Fibroblast of skin of left quadriceps (primary cell): ENCODE data around the gene SUMO2.
"Not testable (repeated sequence)": the region's sequence is repeated elsewhere in the genome, so short reads cannot be mapped to it uniquely, and the experiment has no call there.

Source experiments
- DNase-seq, 2 experiments: peaks; one replicate each; pipeline ENCODE4 v3.0.0-alpha.2; 2013; ENCODE audit warnings: low read depth in 2 of 2

SUMO2 gene

DNA sequence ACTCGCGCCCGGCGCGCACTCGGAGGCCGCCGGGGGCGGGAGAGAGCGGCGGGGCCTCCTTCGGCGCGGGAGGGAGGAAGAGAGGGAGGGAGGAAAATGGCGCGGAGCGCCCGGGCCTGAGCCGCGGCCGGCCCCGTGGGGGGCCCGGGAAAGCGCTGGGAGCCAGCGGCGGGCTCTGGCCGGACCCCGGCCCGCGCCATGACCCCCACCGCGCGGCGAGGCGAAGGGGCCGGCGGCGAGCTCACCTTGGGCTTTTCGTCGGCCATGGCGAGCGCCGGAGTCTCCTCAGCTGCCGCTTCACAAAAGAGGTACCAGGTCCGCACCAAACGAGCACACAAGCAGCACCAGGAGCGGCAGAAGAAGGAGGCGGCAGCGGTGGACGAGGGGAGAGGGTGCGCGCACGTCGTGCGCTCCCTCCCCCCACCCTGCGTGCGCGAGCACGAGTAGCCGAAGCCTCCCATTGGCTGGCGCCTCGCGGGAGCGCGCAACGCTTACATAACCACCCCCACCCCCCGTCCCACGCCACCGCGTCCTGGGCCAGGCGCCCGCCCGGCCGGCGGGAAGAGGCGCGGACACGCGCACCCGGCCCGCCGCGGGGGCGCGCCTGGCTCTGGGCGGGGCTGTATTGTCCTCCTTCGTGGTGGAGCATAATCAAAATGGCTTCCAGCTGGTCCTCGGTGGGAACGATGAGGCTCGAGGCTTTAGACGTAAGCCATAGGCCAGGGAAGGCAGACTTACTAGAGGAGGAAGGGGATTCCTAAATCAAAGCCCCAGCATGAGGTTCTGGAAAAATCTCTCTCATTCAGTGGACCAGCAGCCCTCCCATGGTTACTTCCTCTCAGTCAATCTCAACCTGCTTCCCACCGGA lies at the start of gene SUMO2:
Gene SUMO2 (minus strand): TSS at position 391 of the 868 bp plus-strand sequence. CDS start 125 bp downstream, at position 266.
- peak; percentile 91 to 92 for DNase-seq

DNA sequence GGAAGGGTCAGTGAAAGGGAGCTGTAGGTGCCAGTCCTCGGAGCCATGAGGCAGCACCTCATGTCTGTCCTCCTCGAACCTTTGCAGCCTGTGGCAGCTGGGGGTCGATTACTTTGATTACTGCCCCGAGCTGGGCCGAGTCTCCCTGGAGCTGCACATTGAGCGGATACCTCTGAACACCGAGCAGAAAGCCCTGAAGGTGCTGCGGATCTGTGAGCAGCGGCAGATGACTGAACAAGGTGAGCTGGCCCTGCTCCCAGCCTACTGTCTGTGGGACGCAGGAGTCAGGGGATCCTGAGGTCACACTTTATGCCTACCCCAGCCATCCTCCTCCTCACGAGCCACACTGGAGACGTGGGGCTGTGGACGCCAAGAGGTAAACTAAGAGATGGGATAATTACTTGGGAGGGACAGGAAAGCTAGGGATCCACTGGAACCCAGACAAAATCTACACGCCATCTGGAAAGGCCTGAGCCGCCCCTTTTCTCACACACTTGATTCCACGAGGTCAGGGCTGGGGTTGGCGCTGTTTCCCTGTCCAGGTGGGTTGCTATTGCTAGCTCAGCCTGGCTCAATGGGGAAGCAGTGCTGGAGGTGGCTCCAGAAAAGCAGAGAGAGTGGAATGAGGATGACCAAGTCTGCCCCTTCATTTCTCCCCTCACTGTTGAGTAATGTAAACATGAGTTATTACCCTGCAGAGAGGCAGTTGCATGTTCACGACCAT lies 49.1 kb upstream of the SUMO2 start:
- no peak for DNase-seq

GRCh38 chr17:75231071-75231470 lies 48.3 kb upstream of the SUMO2 start:
- DNase-seq: no peak

DNA sequence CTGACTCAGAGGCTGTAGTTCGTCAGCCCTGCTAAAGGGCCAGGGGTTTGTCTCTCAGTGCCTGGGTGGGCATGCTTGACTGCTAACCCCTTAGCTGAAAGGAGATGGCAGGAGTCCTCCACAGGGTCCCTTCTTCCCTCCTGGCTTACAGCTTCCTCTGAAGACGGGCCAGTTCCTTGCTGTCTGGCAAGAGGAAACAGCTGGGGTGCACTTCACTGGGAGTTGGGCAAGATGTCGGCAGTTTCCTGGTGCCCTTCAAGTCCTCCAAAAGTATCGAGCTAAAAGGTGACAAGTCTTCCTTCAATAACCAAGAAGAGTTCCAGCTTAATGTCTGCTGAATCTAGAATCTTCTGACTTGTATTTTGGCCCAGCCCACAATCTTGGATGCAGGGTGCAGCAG lies 46.1 kb upstream of the SUMO2 start:
- DNase-seq: no peak

- no peak for DNase-seq
These were observed 45.5 kb upstream of the SUMO2 start for GRCh38 chr17:75228305-75228704.

GRCh38 chr17:75227729-75228128 lies 45.0 kb upstream of the SUMO2 start:
- no peak for DNase-seq

GRCh38 chr17:75225016-75225415 lies 42.3 kb upstream of the SUMO2 start:
- no peak for DNase-seq

DNA sequence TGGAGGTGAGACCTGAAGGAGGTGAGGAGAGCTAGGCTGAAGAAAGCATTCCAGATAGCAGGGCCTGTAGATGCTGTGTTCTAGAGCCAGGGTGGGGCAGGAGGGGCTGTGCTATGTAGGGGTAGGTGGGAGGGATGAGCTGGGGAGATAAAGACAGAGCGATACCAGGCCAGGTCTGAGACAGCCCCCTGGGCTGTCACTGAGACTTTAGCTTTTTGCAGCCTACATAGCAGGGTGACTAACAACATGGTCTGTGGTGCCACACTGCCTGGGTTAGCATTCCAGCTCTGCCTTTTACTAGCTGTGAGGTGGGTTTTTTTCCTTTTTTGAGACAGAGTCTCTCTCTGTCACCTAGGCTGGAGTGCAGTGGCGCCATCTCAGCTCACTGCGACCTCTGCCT lies 37.1 kb upstream of the SUMO2 start:
- DNase-seq: no peak

DNA sequence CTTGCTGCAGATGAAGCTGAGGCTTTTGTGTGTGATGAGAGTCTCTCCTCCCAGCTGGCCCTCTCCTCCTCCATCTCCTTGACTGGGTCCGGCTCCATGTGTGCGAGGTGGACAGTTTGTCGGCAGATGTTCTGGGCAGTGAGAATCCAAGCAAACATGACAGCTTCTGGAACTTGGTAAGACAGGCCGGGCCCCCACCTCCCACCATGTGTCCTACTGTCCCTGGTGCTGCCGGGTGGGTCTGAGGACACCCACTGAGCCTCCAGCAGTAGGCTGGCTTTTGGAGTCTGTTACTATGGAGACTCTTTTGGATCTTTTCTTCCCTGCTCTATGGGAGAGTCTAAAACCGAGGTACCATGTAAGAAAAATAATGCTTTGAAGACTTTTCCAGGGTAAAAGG lies 35.4 kb upstream of the SUMO2 start:
- no peak for DNase-seq

- DNase-seq: no peak
These were observed 26.3 kb upstream of the SUMO2 start for GRCh38 chr17:75209061-75209460.

GRCh38 chr17:75208161-75208560 lies 25.4 kb upstream of the SUMO2 start:
- DNase-seq: no peak

DNA sequence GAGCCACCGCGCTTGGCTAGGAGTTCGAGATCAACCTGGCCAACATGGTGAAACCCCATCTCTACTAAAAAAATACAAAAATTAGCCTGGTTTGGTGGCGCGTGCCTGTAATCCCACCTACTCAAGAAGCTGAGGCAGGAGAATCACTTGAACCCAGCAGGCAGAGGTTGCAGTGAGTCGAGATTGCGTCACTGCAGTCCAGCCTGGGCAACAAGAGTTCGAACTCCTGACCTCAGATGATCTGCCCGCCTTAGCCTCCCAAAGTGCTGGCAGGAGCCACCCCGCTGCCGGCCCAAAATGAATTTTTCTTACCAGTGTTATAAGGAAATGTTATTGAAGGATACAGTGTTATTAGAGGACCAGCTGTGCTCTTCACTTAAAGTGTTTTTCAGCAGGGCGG lies 25.0 kb upstream of the SUMO2 start:
- DNase-seq: no peak

DNA sequence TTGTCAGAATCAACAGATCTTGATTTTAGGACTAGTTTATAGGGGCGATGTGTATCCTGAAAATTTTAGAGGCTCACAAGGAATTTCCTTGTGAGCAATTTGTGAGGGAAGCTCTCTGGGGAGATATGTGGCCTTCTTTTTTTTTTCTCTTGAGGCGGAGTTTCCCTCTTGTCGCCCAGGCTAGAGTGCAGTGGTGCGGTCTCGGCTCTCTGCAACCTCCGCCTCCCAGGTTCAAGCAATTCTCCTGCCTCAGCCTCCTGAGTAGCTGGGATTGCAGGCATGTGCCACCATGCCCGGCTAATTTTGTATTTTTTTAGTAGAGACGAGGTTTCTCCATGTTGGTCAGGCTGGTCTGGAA lies 24.3 kb upstream of the SUMO2 start:
- DNase-seq: not testable (repeated sequence)

GRCh38 chr17:75205793-75206163 lies 23.0 kb upstream of the SUMO2 start:
- DNase-seq: no peak

GRCh38 chr17:75205037-75205792 lies 22.5 kb upstream of the SUMO2 start, which contains the start of gene NUP85:
NUP85 (plus strand) TSS chr17:75205679; CDS start chr17:75205762, 83 bp downstream.
- DNase-seq: peak; percentile 85

- no peak for DNase-seq
These were observed 17.3 kb upstream of the SUMO2 start for GRCh38 chr17:75199886-75200618.

GRCh38 chr17:75194879-75195278 lies 12.1 kb upstream of the SUMO2 start:
- peak in 1 of 2 experiments; percentile 16 for DNase-seq

- no peak for DNase-seq
These were observed 8.8 kb upstream of the SUMO2 start for GRCh38 chr17:75191584-75191983.

DNA sequence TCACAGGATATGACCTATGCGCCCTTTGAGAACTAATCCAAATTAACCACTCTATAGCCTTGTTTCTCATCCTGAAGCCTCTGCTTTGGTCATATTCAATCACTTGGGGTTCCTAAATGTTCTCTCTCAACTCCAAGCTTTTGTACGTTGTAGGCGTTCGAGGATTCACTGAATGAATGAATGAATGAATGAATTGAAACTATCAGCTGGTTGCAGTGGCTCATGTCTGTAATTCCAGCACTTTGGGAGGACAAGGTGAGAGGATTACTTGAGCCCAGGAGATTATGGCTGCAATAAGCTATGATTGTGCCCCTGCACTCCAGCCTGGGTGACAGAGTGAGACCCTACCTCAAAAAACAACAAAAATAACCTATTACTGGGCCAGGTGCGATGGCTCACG lies 5.9 kb upstream of the SUMO2 start:
- no peak for DNase-seq

DNA sequence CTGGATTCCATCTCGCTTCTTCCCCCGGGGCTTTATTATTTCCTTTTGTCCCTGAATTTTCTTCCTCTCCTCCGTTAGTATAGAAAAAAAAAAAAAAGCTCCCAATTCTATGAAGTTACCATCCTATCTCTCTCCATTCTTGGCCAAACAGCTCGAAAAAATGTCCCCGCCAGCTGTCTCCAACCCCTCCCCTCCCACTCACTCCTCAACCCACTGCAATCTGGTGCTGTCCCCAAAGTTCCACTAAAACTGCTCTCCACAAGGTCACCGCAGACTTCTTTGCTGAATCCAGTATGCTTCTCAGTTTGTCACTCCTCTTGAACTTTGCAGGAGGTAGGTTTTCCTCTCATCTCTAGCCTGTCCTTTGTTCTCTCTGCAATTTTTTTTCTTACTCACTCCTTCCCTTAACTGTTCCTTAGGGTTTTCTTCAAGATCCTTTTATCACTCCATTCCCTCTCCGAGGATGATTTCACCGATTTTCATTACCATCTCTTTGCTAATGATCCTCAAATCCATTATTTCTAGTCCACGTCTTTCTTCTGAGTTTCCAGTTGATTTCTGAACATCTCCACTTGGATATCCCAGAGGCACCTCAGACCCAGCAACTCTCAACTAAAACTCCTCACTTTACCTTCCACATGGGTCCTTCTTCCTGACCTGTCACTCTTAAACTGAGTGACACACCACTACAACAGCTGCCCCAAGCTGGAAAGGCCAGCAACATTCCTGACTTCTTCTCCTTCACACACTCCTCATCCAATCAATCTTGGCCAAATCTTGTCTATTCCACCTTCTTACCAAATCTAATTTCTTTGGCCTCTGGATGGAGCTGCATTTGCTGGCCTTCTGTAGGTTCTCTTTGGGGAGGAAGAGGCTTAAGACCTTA lies 1.5 kb upstream of the SUMO2 start:
- DNase-seq: no peak

GRCh38 chr17:75182319-75182568 lies 515 bp downstream of the SUMO2 start:
- DNase-seq: no peak
